NCI-H2196 treated with DMSO at 0.1 percent for 48 hours (cell line): ENCODE results near the gene B4GALT5.

Experiments
- DNase-seq: peaks from one replicate; lab custom pipeline; 2025; ENCODE audit not compliant: unreplicated experiment; lab: John Stamatoyannopoulos, UW

B4GALT5 gene

GRCh38 chr20:49659056-49659455, 54.6 kb downstream of the B4GALT5 start:
- DNase-seq, result no peak

GRCh38 chr20:49658508-49658907, 55.2 kb downstream of the B4GALT5 start:
- DNase-seq, result no peak

GRCh38 chr20:49657118-49657901, 56.4 kb downstream of the B4GALT5 start:
- no peak for DNase-seq

- DNase-seq, result peak; percentile 78
Observed at GRCh38 chr20:49656304-49656703, 57.4 kb downstream of the B4GALT5 start.

GRCh38 chr20:49653925-49654434, 59.7 kb downstream of the B4GALT5 start:
- DNase-seq, result no peak

GRCh38 chr20:49649672-49650071, 64.0 kb downstream of the B4GALT5 start:
- DNase-seq, result no peak

- DNase-seq, result no peak
Observed at GRCh38 chr20:49647550-49647949, 66.1 kb downstream of the B4GALT5 start.

- DNase-seq, result no peak
Observed at GRCh38 chr20:49646528-49646927, 67.2 kb downstream of the B4GALT5 start.

- no peak for DNase-seq
Observed at GRCh38 chr20:49646126-49646525, 67.6 kb downstream of the B4GALT5 start.

- no peak for DNase-seq
Observed at GRCh38 chr20:49644980-49645565, 68.6 kb downstream of the B4GALT5 start.

- no peak for DNase-seq
Observed at GRCh38 chr20:49642816-49643215, 70.9 kb downstream of the B4GALT5 start.

GRCh38 chr20:49641683-49642656, 71.7 kb downstream of the B4GALT5 start:
- DNase-seq, result peak; percentile 93

- no peak for DNase-seq
Observed at GRCh38 chr20:49637046-49637637, 76.5 kb downstream of the B4GALT5 start.

GRCh38 chr20:49636447-49636846, 77.2 kb downstream of the B4GALT5 start:
- DNase-seq, result peak; percentile 90

- no peak for DNase-seq
Observed at GRCh38 chr20:49635866-49636265, 77.8 kb downstream of the B4GALT5 start.

GRCh38 chr20:49635166-49635565, 78.5 kb downstream of the B4GALT5 start:
- DNase-seq, result no peak

GRCh38 chr20:49634116-49634515, 79.6 kb downstream of the B4GALT5 start:
- no peak for DNase-seq

- no peak for DNase-seq
Observed at GRCh38 chr20:49633643-49634042, 80.0 kb downstream of the B4GALT5 start.

GRCh38 chr20:49633023-49633422, 80.7 kb downstream of the B4GALT5 start:
- DNase-seq, result no peak

- no peak for DNase-seq
Observed at GRCh38 chr20:49631856-49632418, 81.7 kb downstream of the B4GALT5 start.
